Skin of body (tissue), 2 donors: ENCODE results near the gene GLRX3. TPM values are rescaled to one million over a fixed set of nuclear protein-coding genes. Genes with fewer than 3 reads are reported as not detected.
"Not testable (repeated sequence)": the region's sequence is repeated elsewhere in the genome, so short reads cannot be mapped to it uniquely, and the experiment has no call there.

Experiments
- DNase-seq: peaks from one replicate; lab custom pipeline; 2025; lab: John Stamatoyannopoulos, UW
- total RNA-seq: library from RNA; depleted of rRNA; stranded (reverse); fragments of >200 nt; gene quantifications from one replicate; pipeline ENCODE4 v1.2.3, GENCODE V29; 2014

GLRX3 gene
- total RNA-seq, 1 donor from 2014 or later: 38.0 TPM

DNA sequence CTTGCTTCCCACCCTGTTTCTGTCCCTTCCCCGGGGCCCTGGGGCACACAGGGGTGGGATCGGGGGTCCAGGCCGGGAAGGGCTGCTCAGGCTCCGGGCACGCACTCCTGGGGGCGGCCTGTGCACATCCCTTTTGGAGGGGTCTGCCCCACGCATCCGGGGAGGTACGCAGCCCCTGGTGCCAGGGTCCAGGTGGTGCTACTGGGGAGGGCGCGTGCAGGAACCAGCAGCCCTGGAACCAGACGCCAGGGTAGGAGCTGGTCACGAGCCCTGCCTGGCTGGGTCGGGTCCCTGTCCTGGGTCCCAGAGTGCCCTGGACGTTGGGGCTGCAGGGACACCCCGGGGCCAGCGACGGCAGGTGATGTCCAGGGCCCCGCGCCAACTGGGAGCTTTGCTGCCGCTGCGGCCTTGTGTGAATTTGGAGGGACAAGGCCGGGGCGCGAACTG, 53.4 kb downstream of the GLRX3 start:
- no peak for DNase-seq

- peak; percentile 74 for DNase-seq
Measured at GRCh38 chr10:130190055-130190736, 54.0 kb downstream of the GLRX3 start.

- no peak for DNase-seq
Measured at GRCh38 chr10:130190737-130191115, 54.5 kb downstream of the GLRX3 start.

- no peak for DNase-seq
Measured at GRCh38 chr10:130191380-130191779, 55.2 kb downstream of the GLRX3 start.

- no peak for DNase-seq
Measured at GRCh38 chr10:130192276-130192848, 56.2 kb downstream of the GLRX3 start.

DNA sequence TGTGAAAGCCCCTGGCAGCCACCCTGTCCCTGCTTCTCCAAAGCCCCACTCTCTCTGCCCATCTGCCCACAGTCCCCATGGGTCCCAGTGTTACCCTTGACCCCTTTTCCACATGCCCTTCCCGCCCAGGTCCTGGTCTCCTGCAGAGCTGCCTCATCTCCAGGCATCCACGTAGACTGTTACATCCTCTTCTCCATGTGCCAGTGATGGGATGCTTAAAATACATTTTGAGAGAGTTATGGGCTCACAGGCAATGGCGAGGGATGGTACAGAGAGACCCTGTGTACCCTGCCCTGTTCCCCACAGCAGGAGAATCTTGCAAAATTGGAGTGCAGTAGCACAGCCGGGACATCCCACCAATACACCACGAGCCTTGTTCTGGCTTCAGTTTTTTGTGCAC, 56.8 kb downstream of the GLRX3 start:
- no peak for DNase-seq

DNA sequence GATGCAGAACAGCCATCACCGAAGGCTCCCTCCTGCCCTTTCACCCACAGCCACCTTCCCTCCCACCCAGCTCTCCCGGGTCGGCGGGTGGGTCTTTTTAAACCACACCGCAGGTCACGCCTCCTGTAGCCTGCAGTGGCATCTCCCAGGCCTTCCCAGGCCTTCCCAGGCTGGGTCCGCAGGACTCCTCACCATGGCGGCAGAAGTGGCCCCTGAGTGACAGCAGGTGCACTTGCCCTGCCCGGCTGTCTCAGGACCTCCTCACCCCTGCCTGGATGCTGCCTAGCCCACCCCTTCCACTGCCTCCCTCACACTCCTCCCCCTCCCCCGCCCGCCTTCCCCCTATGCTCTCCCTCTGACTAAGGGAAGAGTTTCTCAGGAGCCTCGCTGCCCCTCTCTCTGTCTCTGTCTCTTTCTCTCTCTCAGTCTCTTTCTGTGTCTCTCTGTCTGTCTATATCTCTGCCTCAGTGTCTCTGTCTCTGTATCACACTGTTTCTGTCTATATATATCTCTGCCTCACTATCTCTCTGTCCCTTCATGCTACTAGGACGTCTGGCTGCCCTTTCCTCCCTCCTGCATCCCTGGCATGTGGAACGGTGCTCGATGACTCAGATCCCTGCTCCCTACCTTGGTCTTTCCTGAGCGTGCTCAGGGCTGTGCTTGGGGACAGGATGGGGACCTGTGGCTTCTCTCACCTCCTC, 57.5 kb downstream of the GLRX3 start:
- DNase-seq: no peak

DNA sequence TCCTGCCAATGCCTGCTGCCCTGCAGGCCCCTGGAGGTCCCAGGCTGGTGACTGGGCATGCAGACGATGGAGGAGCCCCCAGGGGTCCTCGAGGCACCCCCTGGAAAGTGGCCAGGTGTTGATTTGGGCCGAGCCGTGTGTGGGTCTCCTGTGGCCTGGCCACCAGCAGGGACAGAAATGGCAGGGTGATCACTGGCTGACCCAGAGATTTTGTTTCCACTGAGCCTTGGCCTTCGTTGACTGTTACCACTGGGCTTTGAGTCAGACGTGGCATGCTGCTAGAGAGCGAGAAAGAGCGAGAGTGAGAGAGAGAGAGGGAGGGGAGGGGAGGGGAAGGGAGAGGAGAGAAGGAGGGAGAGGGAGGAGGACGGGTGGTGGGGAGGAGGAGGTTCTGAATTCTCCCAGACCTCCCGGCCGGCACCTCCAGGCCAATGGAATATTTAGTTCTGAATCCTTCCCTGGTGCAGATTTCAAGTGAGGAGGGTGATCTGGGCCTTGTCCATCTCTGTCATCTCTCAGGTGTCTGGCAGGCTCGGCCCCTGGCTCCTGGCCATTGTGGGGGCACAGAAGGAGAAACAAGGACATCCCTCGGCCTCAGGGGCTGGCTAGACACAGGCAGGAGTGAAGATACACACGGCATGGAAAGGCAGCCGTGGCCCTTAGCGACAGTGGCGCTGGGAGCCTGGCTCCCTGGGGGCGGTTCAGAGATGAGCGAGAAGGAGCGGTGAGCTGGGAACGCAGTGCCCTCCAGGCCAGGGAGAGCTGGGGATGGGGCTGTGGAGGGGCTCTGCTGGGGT, 58.2 kb downstream of the GLRX3 start:
- no peak for DNase-seq

DNA sequence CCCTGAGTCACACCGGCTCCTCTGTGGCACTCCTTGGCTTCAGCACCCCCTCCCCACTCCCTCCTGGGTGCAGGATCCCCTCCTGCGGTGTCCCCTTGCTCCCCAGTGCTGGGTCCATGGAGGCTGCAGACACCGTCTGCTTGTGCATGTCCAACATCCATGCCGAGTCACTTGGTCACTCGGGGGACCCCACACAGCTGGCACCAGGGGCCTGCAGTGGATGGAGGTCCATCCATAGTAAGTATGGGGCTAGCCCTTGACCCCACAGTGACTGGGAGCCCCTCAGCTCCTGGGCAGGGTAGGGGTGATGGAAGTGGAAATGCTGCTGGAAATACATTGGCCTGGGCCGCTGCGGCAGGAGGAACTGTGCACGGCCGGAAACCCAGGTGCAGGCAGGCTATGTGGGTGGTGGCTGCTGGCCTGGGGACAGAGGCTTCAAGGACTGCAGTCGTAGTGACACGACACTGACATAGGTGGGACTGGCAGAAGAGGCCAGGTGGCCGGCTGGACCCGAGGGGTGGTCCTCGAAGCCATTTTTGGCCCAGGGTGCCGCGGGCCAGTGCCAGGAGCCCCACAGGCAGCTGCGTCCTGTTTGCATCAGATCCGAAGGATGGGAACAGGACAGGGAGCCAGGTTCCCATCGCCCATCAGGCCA, 58.9 kb downstream of the GLRX3 start:
- DNase-seq: no peak

DNA sequence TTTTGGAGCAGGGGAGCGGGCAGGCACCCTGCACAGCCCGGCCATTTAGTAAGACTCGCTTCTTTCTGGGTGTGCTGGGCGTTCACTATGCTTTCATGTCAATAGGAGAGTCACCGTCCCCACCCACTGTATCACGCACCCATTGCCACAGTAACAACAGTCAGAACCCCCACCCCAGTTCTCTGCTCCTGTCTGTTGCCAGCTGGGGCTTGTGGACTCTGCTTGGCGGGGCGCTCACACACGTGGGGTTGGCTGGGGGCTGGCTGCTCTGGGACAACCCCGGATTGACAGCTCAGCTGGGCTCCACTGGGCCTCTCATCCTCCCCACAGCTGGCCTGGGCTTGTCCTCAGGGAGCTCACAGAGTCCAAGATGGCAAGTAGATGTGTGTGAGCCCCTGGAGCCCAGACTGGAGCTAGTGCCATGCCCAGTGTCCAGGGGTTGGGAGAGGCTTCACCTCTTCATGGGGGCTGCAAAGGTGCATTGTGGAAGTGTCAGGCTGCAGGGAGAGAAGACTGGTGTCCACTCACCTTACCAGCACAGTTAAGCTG, 59.6 kb downstream of the GLRX3 start:
- no peak for DNase-seq

- no peak for DNase-seq
Measured at GRCh38 chr10:130196511-130197487, 60.6 kb downstream of the GLRX3 start.

DNA sequence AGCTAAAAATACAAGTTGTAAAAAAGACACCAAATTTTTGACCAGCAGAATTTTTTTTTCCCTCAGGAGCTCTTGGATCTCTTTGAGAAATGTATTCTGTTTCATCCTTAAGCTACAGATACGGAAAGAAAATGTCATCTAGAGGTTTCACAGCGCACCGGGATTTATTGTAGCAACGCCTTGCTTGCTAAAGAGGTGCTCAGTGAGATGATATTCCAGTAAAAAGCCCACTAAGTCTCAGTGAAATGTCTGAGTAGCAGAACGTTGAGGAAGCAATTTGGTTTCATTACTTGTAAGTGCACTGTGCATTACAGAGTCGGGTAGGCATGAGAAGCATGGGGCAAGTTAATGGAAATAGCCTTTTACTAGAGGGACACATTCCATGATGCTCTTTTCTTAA, 62.5 kb downstream of the GLRX3 start:
- DNase-seq: no peak

DNA sequence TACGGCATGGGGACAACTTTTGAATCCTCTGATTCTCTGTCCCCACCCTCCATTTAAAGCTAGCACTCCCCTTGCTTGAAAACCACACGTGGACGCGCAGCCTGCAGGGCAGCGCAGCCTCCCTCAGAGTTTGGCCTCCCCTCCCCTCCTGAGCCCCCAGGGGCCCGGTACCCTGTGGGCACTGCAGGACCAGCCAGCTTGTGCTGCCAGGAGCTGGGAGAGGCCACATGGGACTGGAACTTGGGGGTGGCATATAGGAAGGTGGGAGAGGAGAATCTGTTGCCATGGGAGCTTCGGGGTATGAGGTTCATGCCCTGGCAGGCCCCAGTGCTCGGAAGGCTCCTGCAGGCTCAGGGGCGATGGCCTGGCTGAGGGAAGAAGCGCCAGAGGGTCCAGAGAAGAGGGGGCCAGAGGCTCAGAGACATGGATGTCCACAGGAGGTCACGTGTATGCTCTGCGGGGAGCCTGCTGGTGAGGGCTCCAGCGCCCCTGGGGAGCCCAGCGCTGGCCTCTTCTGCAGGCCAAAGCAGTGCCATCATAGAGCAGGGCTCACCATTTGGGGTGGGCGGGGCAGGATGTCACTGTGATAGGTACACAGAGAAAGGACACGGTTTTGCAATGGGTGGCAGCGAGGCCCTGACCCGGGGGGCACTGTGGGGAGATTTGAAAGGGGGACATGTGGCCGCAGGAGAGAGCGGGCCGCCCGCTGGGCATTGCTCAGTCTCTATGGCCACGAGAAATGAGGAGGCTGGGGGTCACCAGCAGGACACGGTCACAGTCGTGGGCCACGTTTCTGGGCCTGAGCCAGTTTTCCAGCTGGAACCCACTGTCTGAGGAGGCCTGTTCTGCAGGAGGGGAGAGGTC, 64.2 kb downstream of the GLRX3 start:
- DNase-seq: no peak

- no peak for DNase-seq
Measured at GRCh38 chr10:130201043-130201380, 64.8 kb downstream of the GLRX3 start.

- not testable (repeated sequence) for DNase-seq
Measured at GRCh38 chr10:130202150-130202549, 66.0 kb downstream of the GLRX3 start.

GRCh38 chr10:130202984-130203621, 66.9 kb downstream of the GLRX3 start:
- DNase-seq: no peak

- no peak for DNase-seq
Measured at GRCh38 chr10:130203626-130204025, 67.4 kb downstream of the GLRX3 start.

- DNase-seq: no peak
Measured at GRCh38 chr10:130206216-130206737, 70.1 kb downstream of the GLRX3 start.
